ENCODE results near the gene PSKH1.

PSKH1 gene

GRCh38 chr16:67924140-67924906 lies 31.3 kb downstream of the PSKH1 start:
- TF ChIP-seq NFIC (IDR thresholded peaks at IDR 0.05) (no peak), TCF12 (IDR thresholded peaks at IDR 0.05; ENCODE audit: low read depth) (no peak), MAX (IDR thresholded peaks at IDR 0.05) (no peak), RAD21 (IDR thresholded peaks at IDR 0.05; ENCODE audit: low read depth) (no peak), CREB1 (IDR thresholded peaks at IDR 0.05; ENCODE audit: low read depth) (no peak), REST (IDR thresholded peaks at IDR 0.05; ENCODE audit: low read depth) (no peak), EP300 (IDR thresholded peaks at IDR 0.05; ENCODE audit: borderline replicate concordance) (no peak), ZBTB7A (IDR thresholded peaks at IDR 0.05; ENCODE audit: low read depth) (no peak), CEBPB (IDR thresholded peaks at IDR 0.05) (no peak), EGR1 (IDR thresholded peaks at IDR 0.05) (no peak), TAF1 (IDR thresholded peaks at IDR 0.05; ENCODE audit: low read depth) (no peak), FOXM1 (IDR thresholded peaks at IDR 0.05; ENCODE audit: borderline replicate concordance, low read depth) (no peak), USF1 (IDR thresholded peaks at IDR 0.05) (no peak), TEAD4 (IDR thresholded peaks at IDR 0.05) (no peak), YY1 (IDR thresholded peaks at IDR 0.05; ENCODE audit: low read depth) (no peak)

- TF ChIP-seq FOXM1 (IDR thresholded peaks at IDR 0.05; ENCODE audit: borderline replicate concordance, low read depth) (no peak), MAX (IDR thresholded peaks at IDR 0.05) (peak; percentile 10; the same call in 1 of the 2 replicates), TAF1 (IDR thresholded peaks at IDR 0.05; ENCODE audit: low read depth) (no peak), REST (IDR thresholded peaks at IDR 0.05; ENCODE audit: low read depth) (no peak)
Observed at GRCh38 chr16:67926181-67926750, 33.2 kb downstream of the PSKH1 start.

- TF ChIP-seq YY1 (IDR thresholded peaks at IDR 0.05; ENCODE audit: low read depth) = no peak
- no peak for TF ChIP-seq EP300 (IDR thresholded peaks at IDR 0.05; ENCODE audit: borderline replicate concordance)
- TF ChIP-seq RAD21 (IDR thresholded peaks at IDR 0.05; ENCODE audit: low read depth) = no peak
- no peak for TF ChIP-seq TEAD4 (IDR thresholded peaks at IDR 0.05)
- no peak for TF ChIP-seq REST (IDR thresholded peaks at IDR 0.05; ENCODE audit: low read depth)
- TF ChIP-seq CREB1 (IDR thresholded peaks at IDR 0.05; ENCODE audit: low read depth) = no peak
- TF ChIP-seq USF1 (IDR thresholded peaks at IDR 0.05) = no peak
- TF ChIP-seq MAX (IDR thresholded peaks at IDR 0.05) = no peak
Observed at GRCh38 chr16:67927131-67927941, 34.3 kb downstream of the PSKH1 start.

GRCh38 chr16:67928147-67928546 lies 35.1 kb downstream of the PSKH1 start:
- TF ChIP-seq TEAD4 (IDR thresholded peaks at IDR 0.05) (no peak), TAF1 (IDR thresholded peaks at IDR 0.05; ENCODE audit: low read depth) (no peak), EP300 (IDR thresholded peaks at IDR 0.05; ENCODE audit: borderline replicate concordance) (no peak), TCF12 (IDR thresholded peaks at IDR 0.05; ENCODE audit: low read depth) (no peak), CREB1 (IDR thresholded peaks at IDR 0.05; ENCODE audit: low read depth) (no peak), YY1 (IDR thresholded peaks at IDR 0.05; ENCODE audit: low read depth) (no peak), USF1 (IDR thresholded peaks at IDR 0.05) (no peak), MAX (IDR thresholded peaks at IDR 0.05) (no peak), FOXM1 (IDR thresholded peaks at IDR 0.05; ENCODE audit: borderline replicate concordance, low read depth) (no peak), CEBPB (IDR thresholded peaks at IDR 0.05) (no peak), RAD21 (IDR thresholded peaks at IDR 0.05; ENCODE audit: low read depth) (no peak), EGR1 (IDR thresholded peaks at IDR 0.05) (no peak), REST (IDR thresholded peaks at IDR 0.05; ENCODE audit: low read depth) (no peak), NFIC (IDR thresholded peaks at IDR 0.05) (no peak), ZBTB7A (IDR thresholded peaks at IDR 0.05; ENCODE audit: low read depth) (no peak)

Data from Ishikawa (cell line).